Testis (tissue), 3 donors: ENCODE data around the gene ICOS. TPM values are rescaled to one million over a fixed set of nuclear protein-coding genes. Genes with fewer than 3 reads are reported as not detected.

ENCODE experiments used
- DNase-seq: peaks from one replicate; pipeline ENCODE4 v3.0.0-alpha.2; 2019
- H3K27ac ChIP-seq, 2 donors: fragments of 200-600 bp; sonication (generic); one replicate each; pipeline ENCODE4 v1.5.1; 2019
- H3K27me3 ChIP-seq: fragments of 200-600 bp; sonication (generic); one replicate; pipeline ENCODE4 v1.5.1; 2019
- H3K36me3 ChIP-seq: fragments of 200-600 bp; sonication (generic); one replicate; pipeline ENCODE4 v1.5.1; 2017; ENCODE audit warnings: low read depth; ENCODE audit errors: missing control alignments
- H3K4me1 ChIP-seq: fragments of 200-600 bp; sonication (generic); one replicate; pipeline ENCODE4 v1.5.1; 2019
- H3K4me3 ChIP-seq, 2 donors: fragments of 200-600 bp; sonication (generic); one replicate each; pipeline ENCODE4 v1.5.1; 2017 to 2019
- H3K9me3 ChIP-seq: fragments of 200-600 bp; sonication (generic); one replicate; pipeline ENCODE4 v1.5.1; 2017
- POLR2A ChIP-seq: fragments of 450-650 bp; IDR thresholded peaks from one replicate; pipeline ENCODE4 v1.6.1; 2017; ENCODE audit warnings: antibody characterized with exemption, mild to moderate bottlenecking, moderate library complexity
- WGBS, 2 donors: methylation state at CpG; one replicate each; pipeline ENCODE4 v1.1.5; 2018; 5-methylcytosine and 5-hydroxymethylcytosine counted together
- intact Hi-C: fragments of 100-400 bp; cut with DNase I; formaldehyde crosslinking; loops from one replicate; pipeline ENCODE4 v1.15.1; 2023; ENCODE audit warnings: low total_unique reads
- polyA plus RNA-seq: library from polyadenylated mRNA; stranded (reverse); fragments of 350-450 nt; fragmentation: Illumina TruSeq; extraction: RNeasy Lipid Tissue Mini Kit (QIAGEN cat#74804); gene quantifications from one replicate; pipeline ENCODE4 v1.2.3, GENCODE V29; 2014; ENCODE audit warnings: low read depth, low replicate concordance; ENCODE audit not compliant: insufficient read depth
- total RNA-seq, 2 donors: library from RNA; depleted of rRNA; stranded (reverse); fragments of >200 nt; gene quantifications; one replicate each; pipeline ENCODE4 v1.2.3, GENCODE V29; 2016
- TF ChIP-seq, protein P1 (sequence below), 3 experiments: fragments of 450-650 bp in 2 of 3; fragments of 200-600 bp in 1 of 3; sonication (generic) in 1 of 3; IDR thresholded peaks; one replicate each; pipeline ENCODE4 v1.5.1; 2016 to 2019; ENCODE audit warnings: antibody characterized with exemption in 3 of 3, mild to moderate bottlenecking in 2 of 3, moderate library complexity in 1 of 3

Gene ICOS
- total and polyA plus RNA-seq, 3 donors from 2014 or later = 0.16 to 0.91 (median 0.62) TPM

GRCh38 chr2:203999835-204000234 lies 63.3 kb downstream of the ICOS start:
- no peaks in the 10 kb centered on the region for H3K4me1 ChIP-seq
- H3K27ac ChIP-seq = no peak overlapping the region
- no peaks in the 10 kb centered on the region for H3K9me3 ChIP-seq
- no peak for TF ChIP-seq POLR2A
- TF ChIP-seq, protein P1, sequence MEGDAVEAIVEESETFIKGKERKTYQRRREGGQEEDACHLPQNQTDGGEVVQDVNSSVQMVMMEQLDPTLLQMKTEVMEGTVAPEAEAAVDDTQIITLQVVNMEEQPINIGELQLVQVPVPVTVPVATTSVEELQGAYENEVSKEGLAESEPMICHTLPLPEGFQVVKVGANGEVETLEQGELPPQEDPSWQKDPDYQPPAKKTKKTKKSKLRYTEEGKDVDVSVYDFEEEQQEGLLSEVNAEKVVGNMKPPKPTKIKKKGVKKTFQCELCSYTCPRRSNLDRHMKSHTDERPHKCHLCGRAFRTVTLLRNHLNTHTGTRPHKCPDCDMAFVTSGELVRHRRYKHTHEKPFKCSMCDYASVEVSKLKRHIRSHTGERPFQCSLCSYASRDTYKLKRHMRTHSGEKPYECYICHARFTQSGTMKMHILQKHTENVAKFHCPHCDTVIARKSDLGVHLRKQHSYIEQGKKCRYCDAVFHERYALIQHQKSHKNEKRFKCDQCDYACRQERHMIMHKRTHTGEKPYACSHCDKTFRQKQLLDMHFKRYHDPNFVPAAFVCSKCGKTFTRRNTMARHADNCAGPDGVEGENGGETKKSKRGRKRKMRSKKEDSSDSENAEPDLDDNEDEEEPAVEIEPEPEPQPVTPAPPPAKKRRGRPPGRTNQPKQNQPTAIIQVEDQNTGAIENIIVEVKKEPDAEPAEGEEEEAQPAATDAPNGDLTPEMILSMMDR (IDR thresholded peaks at IDR 0.05) = no peak
- intact Hi-C loops = no loop called here
- no peaks in the 10 kb centered on the region for H3K36me3 ChIP-seq
- H3K4me3 ChIP-seq = no peak overlapping the region
- DNase-seq = no peak
- H3K27me3 ChIP-seq = no peaks in the 10 kb centered on the region

- TF ChIP-seq POLR2A = no peak
- TF ChIP-seq, protein P1 (IDR thresholded peaks at IDR 0.05) = no peak
- no peaks in the 10 kb centered on the region for H3K27me3 ChIP-seq
- H3K4me1 ChIP-seq = no peaks in the 10 kb centered on the region
- intact Hi-C loops = no loop called here
- no peaks in the 10 kb centered on the region for H3K36me3 ChIP-seq
- DNase-seq = no peak
- no peak overlapping the region for H3K4me3 ChIP-seq
- no peak overlapping the region for H3K27ac ChIP-seq
- no peaks in the 10 kb centered on the region for H3K9me3 ChIP-seq
Measured at GRCh38 chr2:204000446-204000845, 63.9 kb downstream of the ICOS start.

GRCh38 chr2:204003276-204003990 lies 66.9 kb downstream of the ICOS start:
- 68 to 76% methylated on average over 3 of the region's 3 CpGs for WGBS, 2 donors
- H3K27ac ChIP-seq = no peak overlapping the region
- no peak for TF ChIP-seq POLR2A
- TF ChIP-seq, protein P1 (IDR thresholded peaks at IDR 0.05) = no peak
- no peaks in the 10 kb centered on the region for H3K9me3 ChIP-seq
- no peaks in the 10 kb centered on the region for H3K36me3 ChIP-seq
- no peak for DNase-seq
- no peak overlapping the region for H3K4me3 ChIP-seq
- H3K4me1 ChIP-seq = no peaks in the 10 kb centered on the region
- intact Hi-C loops = no loop called here
- no peaks in the 10 kb centered on the region for H3K27me3 ChIP-seq

- no peak for DNase-seq
- no peak overlapping the region for H3K27ac ChIP-seq
- H3K9me3 ChIP-seq = no peaks in the 10 kb centered on the region
- H3K4me1 ChIP-seq = no peaks in the 10 kb centered on the region
- H3K27me3 ChIP-seq = no peaks in the 10 kb centered on the region
- TF ChIP-seq, protein P1 (IDR thresholded peaks at IDR 0.05) = no peak
- no peak for TF ChIP-seq POLR2A
- H3K4me3 ChIP-seq = no peak overlapping the region
- H3K36me3 ChIP-seq = no peaks in the 10 kb centered on the region
- intact Hi-C loops = no loop called here
- WGBS, 2 donors = 76 to 88% methylated on average over 1 of the region's 1 CpG
Measured at GRCh38 chr2:204004912-204005311, 68.3 kb downstream of the ICOS start.
